ENCODE data around the gene HES1.
"Not testable (repeated sequence)": the region's sequence is repeated elsewhere in the genome, so short reads cannot be mapped to it uniquely, and the experiment has no call there.

HES1 gene

GRCh38 chr3:194135806-194136518, at the start of gene HES1:
HES1 (plus strand) TSS chr3:194136148; CDS start chr3:194136381, 233 bp downstream.
- no peak for DNase-seq (ENCODE audit: extremely low read depth, low read depth)
- peak within 1 kb of the TSS; percentile 55 for H3K4me3 ChIP-seq (replicated peaks; ENCODE audit: low read depth, low read length)
- no peak for TF ChIP-seq CTCF (IDR thresholded peaks at IDR 0.05; ENCODE audit: low read depth, low read length, missing control alignments)

GRCh38 chr3:194086388-194087075, 49.4 kb upstream of the HES1 start:
- H3K4me3 ChIP-seq (replicated peaks; ENCODE audit: low read depth, low read length): no peak overlapping the region
- no peak for TF ChIP-seq CTCF (IDR thresholded peaks at IDR 0.05; ENCODE audit: low read depth, low read length, missing control alignments)
- DNase-seq (ENCODE audit: extremely low read depth, low read depth): no peak

DNA sequence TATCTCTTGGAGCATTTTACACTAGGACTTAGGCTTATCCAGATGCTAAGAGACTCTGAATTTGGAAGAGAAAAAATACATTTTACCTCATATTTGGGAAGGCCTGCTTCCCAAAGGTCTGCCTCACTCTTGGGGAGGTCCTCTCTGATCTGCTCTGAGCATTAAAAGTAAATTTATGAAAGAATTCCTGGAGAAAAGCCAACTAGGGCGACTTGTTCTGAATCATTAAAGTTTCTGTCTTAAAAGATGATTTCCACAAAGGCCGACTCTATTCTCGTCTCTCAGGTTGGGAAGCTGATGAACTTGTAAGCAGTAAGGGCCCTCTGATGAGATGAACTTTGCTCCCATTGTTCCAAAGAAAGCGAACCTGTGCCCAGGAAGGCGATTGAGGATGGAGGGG, 48.7 kb upstream of the HES1 start:
- DNase-seq (ENCODE audit: extremely low read depth, low read depth): no peak
- no peak for TF ChIP-seq CTCF (IDR thresholded peaks at IDR 0.05; ENCODE audit: low read depth, low read length, missing control alignments)
- no peak overlapping the region for H3K4me3 ChIP-seq (replicated peaks; ENCODE audit: low read depth, low read length)

DNA sequence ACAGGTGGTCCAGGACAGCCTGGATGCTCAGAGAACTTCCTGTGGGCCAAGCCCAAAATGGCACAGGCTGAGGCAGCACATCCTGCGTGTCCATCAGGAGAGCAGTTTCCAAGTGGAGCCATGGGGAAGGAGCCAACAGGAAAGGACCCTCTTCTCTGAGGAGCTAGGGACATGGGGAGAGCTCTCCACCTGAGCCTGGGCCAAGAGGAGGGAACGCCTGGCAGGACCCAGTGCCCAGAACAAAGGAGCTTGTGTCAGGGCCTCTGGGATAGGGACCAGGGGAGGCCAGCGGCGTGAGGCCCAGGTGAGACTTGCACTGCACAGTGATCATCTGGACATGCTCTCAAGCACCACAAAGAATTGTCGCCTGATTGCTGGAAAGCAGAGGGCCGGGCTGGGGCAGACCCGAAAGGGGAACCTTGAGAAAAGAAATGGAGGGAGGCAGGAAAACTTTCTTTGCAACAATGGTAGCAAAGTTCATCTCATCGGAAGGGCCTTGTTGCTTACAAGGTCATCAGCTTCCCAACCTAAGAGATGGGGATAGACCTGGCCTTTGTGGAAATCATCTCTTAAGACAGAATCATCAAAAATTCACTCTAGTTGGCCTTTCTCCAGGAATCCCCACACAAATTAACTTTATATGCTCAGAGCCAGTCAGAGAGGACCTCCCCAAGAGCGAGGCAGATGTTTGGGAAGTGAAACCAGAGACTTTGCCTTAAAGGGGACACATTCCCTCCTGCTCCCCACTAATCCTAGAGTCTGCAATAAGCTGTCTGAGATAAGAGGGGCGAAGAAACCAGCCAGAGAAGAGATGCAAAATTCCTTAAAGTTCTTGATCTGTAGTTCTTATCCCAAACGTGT, 47.7 kb upstream of the HES1 start:
- TF ChIP-seq CTCF (IDR thresholded peaks at IDR 0.05; ENCODE audit: low read depth, low read length, missing control alignments): no peak
- DNase-seq (ENCODE audit: extremely low read depth, low read depth): no peak

DNA sequence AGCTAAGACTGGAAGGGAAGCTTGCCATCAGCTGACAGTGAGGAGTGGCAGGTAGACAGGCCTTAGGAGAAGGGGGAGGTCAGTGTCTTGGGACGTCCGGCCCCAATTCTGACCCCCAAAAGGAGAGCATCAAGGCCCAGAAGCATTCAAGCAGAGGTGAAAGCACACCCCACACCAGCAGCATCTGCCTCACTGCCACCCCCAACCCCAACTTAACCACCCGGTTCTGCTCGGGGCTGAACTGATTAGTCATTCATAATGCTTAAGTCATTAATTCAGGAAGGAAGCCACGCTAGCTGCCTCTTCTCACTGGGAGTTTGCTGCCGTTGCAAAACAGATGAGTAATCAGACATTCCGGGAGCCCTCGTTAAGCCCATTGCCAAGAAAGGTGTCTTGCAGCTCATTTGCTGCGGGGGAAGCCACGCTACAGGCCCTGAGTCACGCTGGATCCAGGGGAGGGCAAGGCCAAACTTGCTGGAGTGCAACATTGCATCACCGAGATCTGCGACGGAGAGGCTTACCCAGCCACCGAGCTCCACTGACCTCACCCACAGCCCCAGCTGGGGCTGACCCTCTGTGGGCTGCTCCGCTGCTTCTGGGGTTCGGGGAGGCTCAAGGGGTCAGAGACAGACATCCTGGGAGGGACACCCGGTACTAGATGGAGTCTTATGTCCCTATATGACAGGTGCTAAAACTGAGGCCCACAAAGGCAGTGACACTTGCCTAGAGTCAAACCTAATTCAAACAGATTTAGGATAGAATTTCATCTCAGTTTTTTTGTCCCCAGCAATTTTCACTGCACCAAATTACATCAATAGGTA, 46.4 kb upstream of the HES1 start:
- TF ChIP-seq CTCF (IDR thresholded peaks at IDR 0.05; ENCODE audit: low read depth, low read length, missing control alignments): no peak
- DNase-seq (ENCODE audit: extremely low read depth, low read depth): peak; percentile 84
- no peak overlapping the region for H3K4me3 ChIP-seq (replicated peaks; ENCODE audit: low read depth, low read length)

More for the DNA sequence above, 47.7 kb upstream of the HES1 start:
- no peak overlapping the region for H3K4me3 ChIP-seq (replicated peaks; ENCODE audit: low read depth, low read length)

GRCh38 chr3:194090178-194090555, 45.8 kb upstream of the HES1 start:
- not testable (repeated sequence) for DNase-seq (ENCODE audit: extremely low read depth, low read depth); H3K4me3 ChIP-seq (replicated peaks; ENCODE audit: low read depth, low read length)

Data from HFF-Myc (cell line).